ENCODE data around the gene ZNF518A.
"Not testable (repeated sequence)": the region's sequence is repeated elsewhere in the genome, so short reads cannot be mapped to it uniquely, and the experiment has no call there.

ZNF518A gene

DNA sequence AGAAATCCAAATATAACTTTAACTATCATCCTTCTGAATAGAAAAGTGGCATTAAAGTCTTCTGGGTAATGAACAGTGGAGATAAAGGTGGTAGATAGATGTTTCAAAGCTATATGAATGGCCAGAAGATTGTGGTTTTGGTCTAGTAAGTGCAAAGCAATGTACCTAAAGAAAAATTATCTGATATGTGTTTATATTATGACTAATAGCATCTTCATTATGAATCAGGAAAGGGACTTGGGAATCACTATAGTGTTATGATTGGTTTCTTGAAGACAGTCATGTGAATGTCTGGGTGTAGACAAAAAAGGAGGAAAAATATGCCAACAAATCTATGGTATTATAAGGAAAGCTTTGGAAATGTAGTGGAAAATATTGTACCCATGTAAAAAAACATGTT is 3.0 kb downstream of the ZNF518A start:
- DNase-seq = no peak

DNA sequence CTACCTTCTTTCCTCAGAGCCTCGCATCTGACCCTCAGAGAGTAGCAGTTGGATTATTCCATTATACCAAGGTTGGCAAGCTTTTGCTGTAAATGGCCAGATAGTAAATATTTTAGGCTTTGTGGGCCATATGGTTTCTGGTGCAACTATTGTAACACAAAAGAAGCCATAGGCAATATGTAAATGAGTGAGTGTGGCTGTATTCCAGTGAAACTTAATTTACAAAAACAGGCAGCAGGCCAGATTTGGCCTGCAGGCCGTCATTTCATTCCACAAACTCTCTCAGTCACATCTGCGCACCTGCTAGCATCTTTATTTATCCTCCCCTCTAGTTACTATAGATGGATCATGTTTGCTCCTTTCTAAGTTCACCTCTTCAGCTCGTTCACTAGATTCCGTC is 6.7 kb downstream of the ZNF518A start:
- DNase-seq = no peak

DNA sequence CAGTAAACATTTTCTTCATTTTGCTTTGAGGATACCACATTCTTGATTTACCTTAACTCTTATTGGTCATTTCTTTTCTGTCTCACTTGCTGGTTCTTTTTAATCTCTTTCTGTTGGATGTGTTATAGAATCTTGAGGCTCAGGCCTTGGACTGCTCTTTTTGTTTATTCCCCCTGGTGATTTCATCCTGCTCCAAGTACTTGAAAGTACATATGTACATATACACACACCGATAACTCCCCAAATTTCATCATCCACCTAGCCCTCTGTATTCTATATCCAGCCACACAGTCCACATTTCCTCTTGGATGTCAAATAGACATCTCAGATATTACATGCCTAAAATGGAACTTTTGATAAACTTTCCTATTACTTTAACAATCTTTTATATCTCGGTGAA is 7.5 kb downstream of the ZNF518A start:
- DNase-seq = no peak

DNA sequence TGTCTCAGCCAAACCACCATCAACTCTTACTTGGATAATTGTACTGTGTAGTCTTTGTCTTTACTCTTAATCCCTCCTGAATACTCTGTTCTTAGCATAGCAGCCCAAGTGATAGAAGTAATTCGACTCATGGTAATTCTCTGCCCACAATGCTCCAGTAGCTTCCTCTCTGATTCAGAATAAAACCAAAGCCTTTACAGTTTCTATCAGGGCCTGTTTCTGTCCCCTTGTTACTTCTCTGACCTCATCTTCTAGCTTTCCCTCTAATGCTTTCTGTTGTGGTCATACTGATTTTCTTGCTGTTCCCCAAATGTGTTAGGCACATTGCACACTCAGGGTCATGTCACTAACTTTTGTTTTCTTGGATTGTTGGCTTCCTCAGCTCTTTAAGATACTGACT is 8.0 kb downstream of the ZNF518A start:
- no peak for DNase-seq

DNA sequence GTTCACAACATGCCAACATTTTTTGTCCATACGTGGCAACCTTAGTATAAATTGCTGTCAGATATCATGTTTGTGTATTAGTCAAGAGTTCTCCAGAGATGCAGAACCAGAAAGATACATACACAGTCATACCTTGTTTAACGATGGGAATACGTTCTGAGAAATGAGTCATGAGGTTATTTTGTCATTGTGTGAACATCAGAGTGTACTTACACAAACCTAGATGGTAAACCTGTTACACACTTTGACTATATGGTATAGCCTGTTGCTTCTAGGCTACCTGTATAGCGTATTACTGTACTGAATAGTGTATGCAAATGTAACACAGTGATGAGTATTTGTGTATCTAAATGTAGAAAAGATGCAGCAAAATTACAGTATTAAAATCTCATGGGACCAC is 22.3 kb downstream of the ZNF518A start:
- DNase-seq = no peak

DNA sequence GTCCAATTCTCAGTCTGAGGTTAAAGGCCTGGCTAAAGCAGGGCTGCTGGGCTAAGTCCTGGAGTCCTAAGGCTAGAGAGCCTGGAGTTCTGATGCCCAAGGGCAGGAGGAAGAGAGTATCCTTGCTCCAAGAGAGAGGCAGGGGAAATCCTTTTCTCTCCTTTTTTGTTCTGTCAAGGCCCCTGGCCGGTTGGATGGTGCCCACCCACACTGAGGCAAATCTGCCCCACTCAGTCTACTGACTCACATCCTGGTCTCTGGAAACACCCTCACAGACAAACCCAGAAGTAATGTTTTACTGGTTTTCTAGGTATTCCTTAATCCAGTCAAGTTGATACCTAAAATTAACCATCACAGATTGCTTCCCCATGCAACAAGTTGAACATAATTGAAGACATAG is 23.0 kb downstream of the ZNF518A start:
- no peak for DNase-seq

DNA sequence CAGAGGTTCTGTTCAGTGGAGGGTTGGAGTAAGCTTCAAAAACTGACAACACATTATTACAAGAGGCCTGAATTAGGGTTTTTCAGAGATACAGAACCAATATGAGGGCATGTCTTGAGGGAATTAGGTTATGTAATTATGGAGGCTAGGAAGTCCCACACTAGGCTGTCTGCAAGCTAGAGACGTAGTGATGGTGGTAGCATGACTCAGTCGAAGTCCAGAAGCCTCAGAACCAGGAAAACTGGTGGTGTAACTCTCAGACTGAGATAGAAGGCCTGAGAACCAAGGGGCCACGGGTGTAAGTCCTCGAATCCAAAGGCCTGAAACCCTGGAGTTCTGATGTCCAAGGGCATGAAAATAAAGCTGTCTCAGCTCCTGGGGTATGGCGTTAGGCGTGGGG is 35.6 kb downstream of the ZNF518A start:
- no peak for DNase-seq

DNA sequence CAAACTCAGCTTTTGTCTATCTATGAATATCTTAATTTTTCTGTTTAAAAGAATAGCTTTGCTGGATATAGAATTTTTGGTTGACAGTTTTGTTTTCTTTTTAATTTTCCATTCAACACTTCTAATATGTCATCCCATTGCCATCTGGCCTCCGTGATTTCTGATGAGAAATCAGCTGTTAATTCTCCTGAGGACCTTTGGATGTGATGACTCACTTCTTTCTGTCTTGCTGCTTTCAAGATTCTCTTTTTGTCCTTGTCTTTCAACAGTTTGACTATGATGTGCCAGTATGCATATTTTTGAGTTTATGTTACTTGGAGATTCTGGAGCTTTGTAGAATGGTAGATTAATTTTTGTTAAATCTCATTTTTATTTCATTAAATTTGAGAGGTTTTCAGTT is 38.4 kb downstream of the ZNF518A start:
- DNase-seq = no peak

DNA sequence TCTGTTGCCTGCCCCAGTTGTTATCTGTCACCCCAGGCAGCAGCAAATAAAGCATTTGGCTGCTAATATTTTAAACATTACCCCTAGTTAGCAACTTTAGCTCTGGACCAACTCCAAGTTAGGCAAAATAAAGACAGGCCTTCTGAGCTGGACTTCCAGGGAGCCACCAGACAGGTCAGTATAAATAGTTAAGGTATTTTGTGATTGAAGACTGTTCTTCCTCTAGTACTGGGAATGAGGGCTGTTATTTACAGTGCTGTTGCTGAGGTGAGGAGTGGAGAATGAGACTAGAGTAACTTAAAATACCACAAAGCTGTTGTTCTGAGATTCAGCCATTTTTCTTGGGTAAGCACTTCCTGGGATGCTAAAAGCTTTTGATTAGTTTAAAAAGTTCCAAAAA is 40.1 kb downstream of the ZNF518A start:
- DNase-seq = no peak

DNA sequence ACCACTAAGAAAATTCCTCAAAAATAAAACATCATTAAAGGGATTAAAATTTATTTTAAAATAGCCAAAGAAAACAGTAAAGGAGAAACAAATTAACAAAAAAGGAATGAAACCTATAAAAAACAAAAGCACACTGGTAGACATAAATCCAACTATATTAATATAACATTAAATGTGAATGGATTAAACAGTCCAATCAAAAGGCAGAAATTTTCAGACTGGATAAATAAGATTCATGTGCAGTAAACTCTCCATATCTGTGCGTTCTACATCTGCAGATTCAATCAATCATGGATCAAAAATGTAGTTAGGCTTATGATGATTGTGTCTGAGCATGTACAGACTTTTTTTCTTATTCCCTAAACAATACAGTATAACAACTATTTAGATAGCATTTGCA is 42.6 kb downstream of the ZNF518A start:
- no peak for DNase-seq

DNA sequence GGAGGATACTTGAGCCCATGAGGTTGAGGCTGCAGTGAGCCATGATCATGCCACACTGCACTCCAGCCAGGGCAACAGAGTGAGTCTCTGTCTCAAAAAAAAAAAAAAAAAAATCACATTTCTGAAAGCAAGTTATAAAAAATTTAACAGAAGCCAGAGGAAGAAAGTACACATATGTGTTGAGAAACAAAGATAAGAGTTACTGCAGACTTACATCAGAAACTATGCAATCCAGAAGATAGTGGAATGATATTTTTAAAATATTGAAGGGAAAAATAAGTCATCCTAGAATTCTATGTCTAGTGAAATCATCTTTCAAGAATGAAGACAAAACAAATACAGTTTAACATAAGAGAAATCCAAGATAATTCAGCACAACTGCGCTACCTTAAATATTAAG is 46.9 kb downstream of the ZNF518A start:
- DNase-seq = no peak

DNA sequence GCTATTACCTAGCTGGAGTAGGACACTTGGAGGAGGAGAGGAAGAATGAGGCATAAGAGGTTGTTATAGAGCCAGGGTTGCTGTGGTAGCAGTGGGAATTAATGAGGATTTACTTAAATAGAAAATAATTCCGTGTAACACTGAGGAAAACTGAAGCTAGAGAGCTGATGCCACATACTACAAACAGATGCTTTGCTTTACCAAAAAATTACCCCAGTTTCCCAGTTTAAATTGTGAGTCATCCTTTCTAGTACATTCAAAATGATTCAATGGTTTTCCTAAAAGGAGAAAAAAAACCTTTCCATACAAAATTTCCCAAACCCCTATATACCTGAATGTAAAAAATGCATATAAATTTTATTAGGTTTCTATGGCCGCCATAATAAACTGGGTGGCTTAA is 58.3 kb downstream of the ZNF518A start:
- DNase-seq = no peak

DNA sequence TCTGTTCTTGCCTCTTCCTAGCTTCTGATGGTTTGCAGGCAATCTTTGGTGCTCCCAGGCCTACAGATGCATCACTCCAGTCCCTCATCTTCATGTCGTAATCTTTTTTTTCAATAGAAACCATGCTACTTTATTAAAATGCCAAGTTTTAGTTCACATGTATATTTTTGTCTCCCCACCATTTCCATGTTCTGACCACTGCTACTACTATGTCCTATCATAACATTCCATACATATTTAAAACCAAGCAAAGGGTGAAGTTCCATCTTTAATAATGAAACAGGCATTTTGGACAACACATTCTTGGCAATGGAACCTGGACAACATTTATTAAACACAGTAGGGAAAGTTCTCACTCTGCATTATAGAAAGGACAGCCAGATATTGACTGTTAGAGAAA is 58.8 kb downstream of the ZNF518A start:
- DNase-seq = no peak

DNA sequence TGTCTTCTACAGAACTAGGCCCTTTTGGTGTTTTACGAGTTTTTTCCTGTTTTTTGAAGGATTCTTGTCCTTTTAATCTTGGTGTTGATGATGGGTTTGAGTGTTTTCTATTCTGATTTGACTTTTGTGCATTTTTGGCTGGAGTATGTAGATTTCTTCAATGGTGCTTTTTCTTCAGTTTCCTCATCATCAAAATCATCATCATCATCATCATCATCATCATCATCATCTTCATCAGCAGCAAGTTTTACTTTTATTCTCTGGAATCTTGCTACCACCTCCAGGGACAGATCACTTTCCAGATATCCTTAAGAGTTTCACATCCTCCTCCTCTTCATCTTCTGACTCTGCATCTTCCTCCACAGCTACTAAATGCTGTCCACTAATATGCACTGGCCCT is 59.4 kb downstream of the ZNF518A start:
- not testable (repeated sequence) for DNase-seq

DNA sequence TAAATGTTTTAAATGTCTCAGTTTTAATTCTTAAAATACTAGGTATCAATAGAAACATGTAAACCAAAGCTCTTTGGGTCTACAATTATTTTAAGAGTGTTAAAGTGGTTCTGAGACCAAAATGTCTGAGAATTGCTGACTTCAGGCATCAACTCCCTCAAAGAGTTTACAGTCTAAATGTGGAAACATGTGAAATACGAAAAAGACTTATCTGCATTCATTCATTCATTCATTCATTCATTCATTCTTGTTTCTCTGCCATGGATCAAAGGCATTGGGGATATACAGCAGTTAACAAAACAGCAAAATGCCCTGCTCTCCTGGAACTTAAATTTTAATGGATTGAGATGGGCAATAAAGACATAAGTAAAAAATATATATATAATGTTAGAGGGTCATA is 71.4 kb downstream of the ZNF518A start:
- no peak for DNase-seq

DNA sequence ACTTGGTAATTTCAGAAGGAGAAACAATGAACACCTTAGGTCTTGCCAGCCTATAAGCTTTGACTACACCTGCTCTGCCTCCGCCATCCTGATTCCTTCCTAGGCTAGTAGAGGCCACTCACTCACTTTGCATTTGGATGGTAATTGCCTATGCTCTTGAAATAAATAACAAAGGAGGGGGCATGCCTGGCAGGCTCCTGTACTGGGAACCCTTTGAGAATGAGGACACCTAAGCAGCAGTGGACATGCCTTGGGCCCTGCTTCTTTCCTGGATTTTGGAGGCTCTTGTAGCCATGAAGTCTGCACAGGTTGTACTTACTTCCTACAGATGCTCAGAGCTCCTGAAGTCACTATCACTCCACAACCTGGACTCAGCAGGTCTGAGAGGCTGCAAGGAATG is 75.5 kb downstream of the ZNF518A start:
- no peak for DNase-seq

DNA sequence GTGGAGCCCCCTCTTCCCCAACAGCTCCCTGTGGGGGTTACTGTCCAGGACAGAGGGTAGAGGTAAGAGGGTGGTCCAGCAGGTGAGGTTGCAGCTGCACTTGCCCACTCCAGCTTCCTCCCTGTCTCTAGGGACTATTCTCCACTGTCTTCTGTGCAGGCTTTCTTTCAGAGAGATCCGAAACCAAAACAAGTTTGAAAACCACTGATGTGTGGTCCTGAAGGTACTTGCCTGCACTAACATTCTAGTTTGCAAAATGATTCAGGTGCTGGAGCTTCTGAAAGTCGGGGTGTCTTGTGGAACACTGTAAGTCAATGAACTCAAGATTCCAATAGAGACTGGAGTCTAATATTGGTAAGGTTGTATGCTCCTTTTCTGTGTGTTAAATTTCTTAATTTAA is 78.2 kb downstream of the ZNF518A start:
- no peak for DNase-seq

DNA sequence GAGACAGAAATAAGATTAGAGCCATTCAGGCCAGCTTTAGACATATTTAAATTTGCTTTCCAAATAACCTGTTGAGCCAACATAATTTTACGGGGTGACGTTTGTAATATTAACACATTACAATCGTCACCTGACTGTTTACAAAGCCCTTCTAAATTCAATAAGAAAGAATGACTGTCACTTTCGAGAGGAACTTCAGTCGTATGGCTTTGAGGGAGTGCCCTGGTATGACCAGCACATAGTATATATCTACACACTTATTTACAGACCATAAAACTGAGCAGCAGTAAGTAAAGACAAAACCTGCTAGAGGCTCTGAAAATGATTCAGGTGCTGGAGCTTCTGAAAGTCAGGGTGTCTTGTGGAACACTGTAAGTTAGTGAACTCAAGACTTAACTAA is 78.8 kb downstream of the ZNF518A start:
- no peak for DNase-seq

DNA sequence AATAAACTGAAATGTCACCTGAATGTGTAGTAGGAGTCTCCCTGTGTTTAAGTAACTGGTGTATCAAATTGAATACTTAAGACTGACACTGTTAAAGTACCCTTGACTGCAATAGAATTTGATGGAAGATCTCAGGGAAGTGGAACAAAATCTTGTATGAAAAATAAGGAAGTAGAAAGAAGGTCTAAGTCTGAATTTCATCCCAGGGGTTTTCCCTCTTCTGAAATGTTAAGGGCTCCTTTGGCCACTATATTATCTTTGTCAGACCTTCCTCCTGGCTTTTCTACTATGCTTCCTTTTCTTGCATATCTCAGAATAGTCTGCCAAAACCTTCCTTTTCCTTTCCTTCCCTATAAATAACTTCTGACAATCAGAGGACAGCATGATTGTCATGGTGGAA is 81.7 kb downstream of the ZNF518A start:
- no peak for DNase-seq

DNA sequence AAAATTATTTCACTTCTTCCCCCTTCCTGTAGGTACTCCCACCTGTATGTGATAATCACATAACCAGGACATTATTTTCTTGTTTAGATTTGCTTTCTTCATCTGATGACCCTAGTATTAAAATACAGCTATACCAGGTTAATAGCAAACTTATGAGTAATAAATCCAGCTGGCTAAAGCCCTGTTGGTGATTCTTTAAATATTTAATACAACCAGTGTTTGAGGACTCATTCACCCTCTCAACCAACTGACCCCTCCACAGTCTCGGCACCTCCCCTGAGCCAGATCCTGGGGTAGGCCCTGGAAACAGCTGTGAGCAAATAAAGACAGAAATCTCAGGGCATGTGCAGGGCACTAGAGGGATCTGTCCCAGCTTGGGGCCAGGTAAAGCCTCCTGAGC is 82.8 kb downstream of the ZNF518A start:
- DNase-seq = no peak
